OCI-LY3 (cell line): ENCODE data around the gene PREP.

Experiments used
- EZH2phosphoT487 ChIP-seq: fragments of 200-600 bp; shearing (Covaris generic); IDR thresholded peaks from 2 replicates; pipeline ENCODE4 v1.6.1; 2018; ENCODE audit warnings: antibody characterized with exemption, mixed run types, low read depth
- TF ChIP-seq, protein P1 (sequence below): fragments of 200-600, 300-600 bp; sonication (generic); IDR thresholded peaks from 2 replicates; pipeline ENCODE4 v1.5.1; 2014; ENCODE audit warnings: antibody characterized with exemption, low read length, low read depth

DNA sequence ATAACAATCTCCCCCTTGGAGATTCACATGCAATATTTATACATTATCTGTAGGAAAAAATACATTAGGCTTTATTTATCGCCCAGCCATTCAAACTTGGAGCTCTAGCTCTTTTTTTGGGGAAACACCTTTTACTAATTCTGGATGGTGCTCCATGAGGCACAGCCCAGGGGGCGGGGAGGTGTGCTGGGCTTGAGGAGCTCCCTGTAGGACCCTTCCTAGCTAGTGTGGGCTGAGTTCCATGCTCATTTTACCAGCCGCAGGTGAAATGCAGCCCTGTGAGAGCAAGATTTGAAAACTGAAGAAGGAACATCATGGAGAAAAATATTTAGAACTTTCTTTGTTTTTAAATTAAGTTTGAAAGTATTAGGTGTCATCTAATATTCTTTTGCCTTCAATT lies 123.4 kb downstream of the PREP start:
- TF ChIP-seq, protein P1, sequence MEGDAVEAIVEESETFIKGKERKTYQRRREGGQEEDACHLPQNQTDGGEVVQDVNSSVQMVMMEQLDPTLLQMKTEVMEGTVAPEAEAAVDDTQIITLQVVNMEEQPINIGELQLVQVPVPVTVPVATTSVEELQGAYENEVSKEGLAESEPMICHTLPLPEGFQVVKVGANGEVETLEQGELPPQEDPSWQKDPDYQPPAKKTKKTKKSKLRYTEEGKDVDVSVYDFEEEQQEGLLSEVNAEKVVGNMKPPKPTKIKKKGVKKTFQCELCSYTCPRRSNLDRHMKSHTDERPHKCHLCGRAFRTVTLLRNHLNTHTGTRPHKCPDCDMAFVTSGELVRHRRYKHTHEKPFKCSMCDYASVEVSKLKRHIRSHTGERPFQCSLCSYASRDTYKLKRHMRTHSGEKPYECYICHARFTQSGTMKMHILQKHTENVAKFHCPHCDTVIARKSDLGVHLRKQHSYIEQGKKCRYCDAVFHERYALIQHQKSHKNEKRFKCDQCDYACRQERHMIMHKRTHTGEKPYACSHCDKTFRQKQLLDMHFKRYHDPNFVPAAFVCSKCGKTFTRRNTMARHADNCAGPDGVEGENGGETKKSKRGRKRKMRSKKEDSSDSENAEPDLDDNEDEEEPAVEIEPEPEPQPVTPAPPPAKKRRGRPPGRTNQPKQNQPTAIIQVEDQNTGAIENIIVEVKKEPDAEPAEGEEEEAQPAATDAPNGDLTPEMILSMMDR, result no peak
- TF ChIP-seq EZH2phosphoT487, result no peak
